Activated B cell treated with CpG ODN at 0.5 μM for 24 hours (primary cell): Measurements from ENCODE around the gene RMI2. TPM values are rescaled to one million over a fixed set of nuclear protein-coding genes. Genes with fewer than 3 reads are reported as not detected.
A peak's percentile ranks its signal among the peaks of the same experiment; 100 is the strongest.

Source experiments
- ATAC-seq: fragments of 200-7000 bp; cut with Tn5 transposase; one replicate; pipeline ENCODE4 v1.10.0; 2021; ENCODE audit warnings: low read depth, mild to moderate bottlenecking, moderate library complexity
- CTCF ChIA-PET: fragments of 350-600 bp; sonication (Branson Sonifier 250); formaldehyde crosslinking; loops from one replicate; lab custom pipeline; 2021; ENCODE audit warnings: antibody characterized with exemption; lab: Charles Lee
- POLR2A ChIA-PET: fragments of 350-600 bp; sonication (Branson Sonifier 250); formaldehyde crosslinking; loops from one replicate; lab custom pipeline; 2021; ENCODE audit warnings: antibody characterized with exemption; lab: Charles Lee
- DNase-seq: peaks from one replicate; pipeline ENCODE4 v3.0.0; 2022
- H3K27ac Mint-ChIP-seq: one replicate; pipeline ENCODE4 v1.8.0; 2020; ENCODE audit warnings: mixed read lengths
- H3K27me3 Mint-ChIP-seq: one replicate; pipeline ENCODE4 v1.8.0; 2021; ENCODE audit warnings: mixed read lengths
- H3K36me3 Mint-ChIP-seq: one replicate; pipeline ENCODE4 v1.8.0; 2021; ENCODE audit warnings: low read depth, mixed read lengths
- H3K4me1 Mint-ChIP-seq: one replicate; pipeline ENCODE4 v1.8.0; 2021; ENCODE audit warnings: mixed read lengths
- H3K4me3 Mint-ChIP-seq: one replicate; pipeline ENCODE4 v1.8.0; 2020; ENCODE audit warnings: mild to moderate bottlenecking, mixed read lengths
- H3K9me3 Mint-ChIP-seq: one replicate; pipeline ENCODE4 v1.8.0; 2020; ENCODE audit warnings: mixed read lengths
- intact Hi-C: fragments of 100-400 bp; cut with micrococcal nuclease; formaldehyde crosslinking; loops from one replicate; pipeline ENCODE4 v1.15.1; 2024
- total RNA-seq: library from RNA; stranded (reverse); gene quantifications from 2 replicates; pipeline ENCODE4 v1.2.3, GENCODE V29; 2022
- TF ChIP-seq, protein P1 (sequence below): fragments of 200-600 bp; IDR thresholded peaks from one replicate; pipeline ENCODE4 v1.8.0; 2022; ENCODE audit warnings: antibody characterized with exemption, mild to moderate bottlenecking

The RMI2 gene
- total RNA-seq, 1 donor from 2014 or later: 8.1 TPM

DNA sequence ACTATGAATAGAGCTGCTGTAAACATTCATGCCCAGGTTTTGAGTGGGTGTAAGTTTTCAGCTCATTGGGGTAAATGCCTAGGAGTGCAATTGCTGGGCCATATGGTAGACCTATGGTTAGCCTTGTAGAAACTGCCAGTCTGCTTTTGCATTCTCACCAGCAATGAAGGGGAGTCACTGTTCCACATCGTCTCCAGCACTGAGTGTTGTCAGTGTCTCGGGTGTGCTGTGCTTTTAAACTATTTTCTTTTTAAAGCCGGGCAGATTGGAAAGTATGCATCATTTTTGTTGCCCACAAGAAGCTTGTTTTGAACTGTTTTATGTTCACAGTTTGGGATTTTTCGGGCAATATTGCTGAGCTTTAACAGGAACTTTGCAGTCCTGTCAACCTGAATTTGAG is 7.9 kb downstream of the RMI2 start:
- no peak overlapping the region for H3K27ac Mint-ChIP-seq
- ChIA-PET CTCF (interaction anchor here (1.2 to 4.1 kb wide), 4 partner anchors 24 to 382 kb away, joined by 3 to 20 read pairs (median 11); partner anchors contain the start of gene SOCS1), POLR2A (interaction anchor here (1.0 to 12.5 kb wide), 9 partner anchors 18 to 96 kb away, joined by 3 to 252 read pairs (median 16); partner anchors contain the start of gene SOCS1)
- DNase-seq: no peak
- no peak for ATAC-seq
- TF ChIP-seq, protein P1, sequence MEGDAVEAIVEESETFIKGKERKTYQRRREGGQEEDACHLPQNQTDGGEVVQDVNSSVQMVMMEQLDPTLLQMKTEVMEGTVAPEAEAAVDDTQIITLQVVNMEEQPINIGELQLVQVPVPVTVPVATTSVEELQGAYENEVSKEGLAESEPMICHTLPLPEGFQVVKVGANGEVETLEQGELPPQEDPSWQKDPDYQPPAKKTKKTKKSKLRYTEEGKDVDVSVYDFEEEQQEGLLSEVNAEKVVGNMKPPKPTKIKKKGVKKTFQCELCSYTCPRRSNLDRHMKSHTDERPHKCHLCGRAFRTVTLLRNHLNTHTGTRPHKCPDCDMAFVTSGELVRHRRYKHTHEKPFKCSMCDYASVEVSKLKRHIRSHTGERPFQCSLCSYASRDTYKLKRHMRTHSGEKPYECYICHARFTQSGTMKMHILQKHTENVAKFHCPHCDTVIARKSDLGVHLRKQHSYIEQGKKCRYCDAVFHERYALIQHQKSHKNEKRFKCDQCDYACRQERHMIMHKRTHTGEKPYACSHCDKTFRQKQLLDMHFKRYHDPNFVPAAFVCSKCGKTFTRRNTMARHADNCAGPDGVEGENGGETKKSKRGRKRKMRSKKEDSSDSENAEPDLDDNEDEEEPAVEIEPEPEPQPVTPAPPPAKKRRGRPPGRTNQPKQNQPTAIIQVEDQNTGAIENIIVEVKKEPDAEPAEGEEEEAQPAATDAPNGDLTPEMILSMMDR: no peak
- H3K27me3 Mint-ChIP-seq: peaks cover 5% of the 10 kb centered on the region
- H3K4me1 Mint-ChIP-seq: peaks cover 72% of the 10 kb centered on the region
- no peak overlapping the region for H3K4me3 Mint-ChIP-seq
- intact Hi-C loops: no loop called here
- H3K9me3 Mint-ChIP-seq: no peaks in the 10 kb centered on the region
- H3K36me3 Mint-ChIP-seq: peaks cover 12% of the 10 kb centered on the region

DNA sequence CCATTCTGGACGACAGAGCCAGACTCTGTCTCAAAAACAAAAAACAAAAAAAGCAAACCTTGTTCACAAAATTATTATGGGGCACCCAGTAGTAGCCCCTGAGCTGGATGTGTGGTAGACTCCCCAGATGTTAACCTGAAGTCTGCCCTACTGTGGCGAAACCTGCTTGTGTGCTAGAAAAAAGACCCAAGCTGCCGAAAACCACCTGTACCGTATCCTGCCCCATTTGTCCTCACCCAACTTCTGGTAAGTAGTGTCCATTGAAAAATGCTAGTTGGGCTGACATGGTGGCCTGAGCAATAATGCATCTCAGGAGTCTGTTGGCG is 9.1 kb downstream of the RMI2 start:
- peaks cover 67% of the 10 kb centered on the region for H3K4me1 Mint-ChIP-seq
- DNase-seq (no peak), ATAC-seq (peak; percentile 15)
- TF ChIP-seq, protein P1: no peak
- H3K36me3 Mint-ChIP-seq: peaks cover 12% of the 10 kb centered on the region
- peak overlapping the region; percentile 71 for H3K4me3 Mint-ChIP-seq
- no peaks in the 10 kb centered on the region for H3K9me3 Mint-ChIP-seq
- intact Hi-C loops: loop anchor here (1.0 to 2.0 kb wide), 5 partner anchors 9 to 68 kb away; partner anchors contain the start of gene RMI2
- H3K27me3 Mint-ChIP-seq: peaks cover 5% of the 10 kb centered on the region
- ChIA-PET POLR2A (interaction anchor here (0.6 to 12.5 kb wide), 31 partner anchors 8 to 396 kb away, joined by 3 to 252 read pairs (median 4); partner anchors contain the start of genes PRM2, PRM3, RMI2 and SOCS1), CTCF (interaction anchor here (1.0 to 4.1 kb wide), 13 partner anchors 26 to 389 kb away, joined by 3 to 98 read pairs (median 4); partner anchors contain the start of gene SOCS1)
- H3K27ac Mint-ChIP-seq: peak overlapping the region; percentile 90

DNA sequence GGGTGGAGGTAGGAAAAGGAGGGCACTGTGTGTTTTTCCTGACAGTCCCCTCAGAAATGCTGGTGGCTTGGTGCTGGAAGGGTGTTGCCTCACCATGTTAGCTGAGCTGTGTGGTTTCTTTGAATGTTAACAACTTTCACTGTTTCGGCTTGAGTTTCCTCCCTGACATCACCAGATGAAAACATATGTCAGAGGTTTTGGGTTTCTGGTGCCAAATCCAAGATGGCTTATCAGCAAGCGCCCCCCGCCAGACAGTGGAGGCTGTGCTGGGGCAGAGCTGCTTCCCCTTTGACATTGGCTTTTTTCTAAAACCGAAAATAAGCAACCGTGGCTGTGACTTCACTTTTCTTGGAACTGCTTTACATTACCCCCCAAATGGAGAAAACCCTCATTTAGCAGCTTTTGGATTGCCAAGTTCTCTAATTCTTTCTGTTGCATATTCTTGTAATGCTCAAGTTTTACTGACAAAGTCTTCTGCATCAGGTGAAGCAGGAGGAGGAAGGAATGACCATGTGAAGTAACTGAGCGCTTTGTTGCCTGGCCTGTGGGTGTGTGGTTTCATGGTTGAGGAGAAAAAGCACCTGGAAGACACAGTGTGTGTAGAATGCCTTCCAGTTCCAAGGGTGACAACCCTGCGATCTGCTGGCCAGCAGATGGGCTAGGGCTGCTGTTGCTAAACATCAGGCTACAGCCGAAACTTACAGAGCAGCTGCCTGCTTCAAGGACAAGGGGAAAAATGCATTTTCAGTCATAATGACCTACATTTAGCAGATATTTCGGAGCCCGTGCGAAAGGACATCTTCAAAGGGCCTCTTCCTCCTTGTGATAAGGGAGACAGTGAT is 9.7 kb downstream of the RMI2 start:
- peaks cover 6% of the 10 kb centered on the region for H3K27me3 Mint-ChIP-seq
- ATAC-seq (peak; percentile 80), DNase-seq (peak; percentile 40)
- peaks cover 12% of the 10 kb centered on the region for H3K36me3 Mint-ChIP-seq
- intact Hi-C loops: loop anchor here (1.0 to 5.0 kb wide), 7 partner anchors 10 to 391 kb away; partner anchors contain the start of gene RMI2
- TF ChIP-seq, protein P1: no peak
- CTCF ChIA-PET: interaction anchor here (0.7 to 4.1 kb wide), 14 partner anchors 16 to 389 kb away, joined by 3 to 98 read pairs (median 4); partner anchors contain the start of gene SOCS1
- POLR2A ChIA-PET: interaction anchor here (0.7 to 12.5 kb wide), 28 partner anchors 8 to 396 kb away, joined by 3 to 252 read pairs (median 4); partner anchors contain the start of genes PRM2, PRM3, RMI2 and SOCS1
- H3K27ac Mint-ChIP-seq: peak overlapping the region; percentile 90
- no peaks in the 10 kb centered on the region for H3K9me3 Mint-ChIP-seq
- peak overlapping the region; percentile 71 for H3K4me3 Mint-ChIP-seq
- peaks cover 61% of the 10 kb centered on the region for H3K4me1 Mint-ChIP-seq

DNA sequence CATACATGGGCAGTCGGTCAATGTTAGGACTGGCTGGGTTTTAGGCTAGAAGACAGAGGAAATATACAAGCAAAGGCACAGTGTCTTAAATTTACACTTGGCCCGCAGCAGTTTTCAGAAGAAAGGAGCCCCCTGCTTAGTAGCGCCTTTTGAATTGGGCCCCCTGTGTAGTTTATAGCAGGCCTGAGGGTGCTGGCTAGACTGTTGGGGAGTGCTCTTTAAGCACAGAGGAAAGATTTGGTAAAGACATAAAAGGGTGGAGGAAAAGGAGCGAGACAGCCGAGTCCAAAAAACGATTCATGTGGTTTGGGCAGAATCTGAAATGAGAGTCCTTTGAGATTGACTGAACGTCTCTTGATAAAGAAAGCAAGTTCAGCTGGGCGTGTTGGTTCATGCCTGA is 10.6 kb downstream of the RMI2 start:
- ChIA-PET POLR2A (interaction anchor here (0.9 to 12.5 kb wide), 12 partner anchors 10 to 392 kb away, joined by 3 to 252 read pairs (median 14); partner anchors contain the start of genes PRM3, RMI2 and SOCS1), CTCF (interaction anchor here (0.7 to 4.1 kb wide), 20 partner anchors 14 to 402 kb away, joined by 3 to 98 read pairs (median 5); partner anchors contain the start of gene SOCS1)
- no peak for ATAC-seq

More for the DNA sequence above, 10.6 kb downstream of the RMI2 start:
- Mint-ChIP-seq H3K27me3 (peaks cover 15% of the 10 kb centered on the region), H3K36me3 (peaks cover 10% of the 10 kb centered on the region), H3K27ac (peak overlapping the region; percentile 90), H3K4me3 (peak overlapping the region; percentile 35), H3K4me1 (peaks cover 57% of the 10 kb centered on the region), H3K9me3 (no peaks in the 10 kb centered on the region)
- no peak for DNase-seq
- intact Hi-C loops: loop anchor here (1.0 to 5.0 kb wide), 7 partner anchors 15 to 392 kb away; no protein-coding TSS in a partner anchor
- TF ChIP-seq, protein P1: no peak
